ENCODE results near the gene FHAD1. TPM values are rescaled to one million over a fixed set of nuclear protein-coding genes. Genes with fewer than 3 reads are reported as not detected.
A peak's percentile ranks its signal among the peaks of the same experiment; 100 is the strongest.

Gene FHAD1
- total and polyA plus RNA-seq, 9 of the 15 experiments (the other 6 are each of a cell fraction or from before 2014, with no cell fraction given), result 0.32 to 2.1 (median 1.5) TPM; not detected in 1

GRCh38 chr1:15328351-15329103 lies 81.5 kb downstream of the FHAD1 start (continued):
- TF ChIP-seq RBM14 (IDR thresholded peaks at IDR 0.05; ENCODE audit: borderline replicate concordance, insufficient read depth, low read depth, low read length), result no peak
- TF ChIP-seq FUS (optimal IDR thresholded peaks at IDR 0.05; ENCODE audit: low read depth, low read length), result no peak
- TF ChIP-seq ZNF3 (CRISPR knock-in tag; IDR thresholded peaks at IDR 0.05), result no peak
- TF ChIP-seq RBM22 (IDR thresholded peaks at IDR 0.05; ENCODE audit: low read depth, low read length, poor library complexity, severe bottlenecking), result no peak
- TF ChIP-seq KLF10 (CRISPR knock-in tag; IDR thresholded peaks at IDR 0.05), result no peak
- no peak for TF ChIP-seq ZNF239 (CRISPR knock-in tag; IDR thresholded peaks at IDR 0.05)
- TF ChIP-seq, protein P1, sequence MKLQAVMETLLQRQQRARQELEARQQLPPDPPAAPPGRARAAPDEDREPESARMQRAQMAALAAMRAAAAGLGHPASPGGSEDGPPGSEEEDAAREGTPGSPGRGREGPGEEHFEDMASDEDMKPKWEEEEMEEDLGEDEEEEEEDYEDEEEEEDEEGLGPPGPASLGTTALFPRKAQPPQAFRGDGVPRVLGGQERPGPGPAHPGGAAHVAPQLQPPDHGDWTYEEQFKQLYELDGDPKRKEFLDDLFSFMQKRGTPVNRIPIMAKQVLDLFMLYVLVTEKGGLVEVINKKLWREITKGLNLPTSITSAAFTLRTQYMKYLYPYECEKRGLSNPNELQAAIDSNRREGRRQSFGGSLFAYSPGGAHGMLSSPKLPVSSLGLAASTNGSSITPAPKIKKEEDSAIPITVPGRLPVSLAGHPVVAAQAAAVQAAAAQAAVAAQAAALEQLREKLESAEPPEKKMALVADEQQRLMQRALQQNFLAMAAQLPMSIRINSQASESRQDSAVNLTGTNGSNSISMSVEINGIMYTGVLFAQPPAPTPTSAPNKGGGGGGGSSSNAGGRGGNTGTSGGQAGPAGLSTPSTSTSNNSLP (IDR thresholded peaks at IDR 0.05; ENCODE audit: borderline replicate concordance, low read depth, low read length), result no peak
- TF ChIP-seq ZNF133 (CRISPR knock-in tag; IDR thresholded peaks at IDR 0.05), result no peak
- no peak for TF ChIP-seq WHSC1 (IDR thresholded peaks at IDR 0.05; ENCODE audit: low read length)
- TF ChIP-seq ZNF57 (CRISPR knock-in tag; IDR thresholded peaks at IDR 0.05), result no peak
- TF ChIP-seq SMAD1 (IDR thresholded peaks at IDR 0.05; ENCODE audit: low read depth, low read length, partially characterized antibody), result no peak
- TF ChIP-seq NUFIP1 (IDR thresholded peaks at IDR 0.05; ENCODE audit: partially characterized antibody), result no peak
- TF ChIP-seq TAF9B (IDR thresholded peaks at IDR 0.05; ENCODE audit: partially characterized antibody), result no peak
- TF ChIP-seq ASH1L (IDR thresholded peaks at IDR 0.05; ENCODE audit: borderline replicate concordance, low read depth, partially characterized antibody), result no peak
- TF ChIP-seq CBFA2T3 (IDR thresholded peaks at IDR 0.05), result peak; percentile 58
- TF ChIP-seq, protein P2, sequence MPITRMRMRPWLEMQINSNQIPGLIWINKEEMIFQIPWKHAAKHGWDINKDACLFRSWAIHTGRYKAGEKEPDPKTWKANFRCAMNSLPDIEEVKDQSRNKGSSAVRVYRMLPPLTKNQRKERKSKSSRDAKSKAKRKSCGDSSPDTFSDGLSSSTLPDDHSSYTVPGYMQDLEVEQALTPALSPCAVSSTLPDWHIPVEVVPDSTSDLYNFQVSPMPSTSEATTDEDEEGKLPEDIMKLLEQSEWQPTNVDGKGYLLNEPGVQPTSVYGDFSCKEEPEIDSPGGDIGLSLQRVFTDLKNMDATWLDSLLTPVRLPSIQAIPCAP (CRISPR knock-in tag; IDR thresholded peaks at IDR 0.05; ENCODE audit: borderline replicate concordance), result no peak
- TF ChIP-seq ZFP30 (CRISPR knock-in tag; IDR thresholded peaks at IDR 0.05; ENCODE audit: borderline replicate concordance), result no peak
- no peak for TF ChIP-seq HDAC3 (IDR thresholded peaks at IDR 0.05; ENCODE audit: borderline replicate concordance, partially characterized antibody)
- TF ChIP-seq, protein P3, sequence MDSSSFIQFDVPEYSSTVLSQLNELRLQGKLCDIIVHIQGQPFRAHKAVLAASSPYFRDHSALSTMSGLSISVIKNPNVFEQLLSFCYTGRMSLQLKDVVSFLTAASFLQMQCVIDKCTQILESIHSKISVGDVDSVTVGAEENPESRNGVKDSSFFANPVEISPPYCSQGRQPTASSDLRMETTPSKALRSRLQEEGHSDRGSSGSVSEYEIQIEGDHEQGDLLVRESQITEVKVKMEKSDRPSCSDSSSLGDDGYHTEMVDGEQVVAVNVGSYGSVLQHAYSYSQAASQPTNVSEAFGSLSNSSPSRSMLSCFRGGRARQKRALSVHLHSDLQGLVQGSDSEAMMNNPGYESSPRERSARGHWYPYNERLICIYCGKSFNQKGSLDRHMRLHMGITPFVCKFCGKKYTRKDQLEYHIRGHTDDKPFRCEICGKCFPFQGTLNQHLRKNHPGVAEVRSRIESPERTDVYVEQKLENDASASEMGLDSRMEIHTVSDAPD (CRISPR knock-in tag; IDR thresholded peaks at IDR 0.05), result no peak
- no peak for TF ChIP-seq LARP7 (IDR thresholded peaks at IDR 0.05)
- no peak for TF ChIP-seq THRB (CRISPR knock-in tag; conservative IDR thresholded peaks at IDR 0.05)
- TF ChIP-seq HMG20A (CRISPR knock-in tag; conservative IDR thresholded peaks at IDR 0.05), result no peak
- TF ChIP-seq HNRNPK (IDR thresholded peaks at IDR 0.05; ENCODE audit: low read depth, low read length, poor library complexity, severe bottlenecking), result no peak
- no peak for TF ChIP-seq NCOR1 (IDR thresholded peaks at IDR 0.05)
- peak; percentile 44; the same call in 1 of the 2 replicates for TF ChIP-seq ZNF316 (IDR thresholded peaks at IDR 0.05)

All from K562 (cell line).